Upper lobe of left lung (tissue), 4 donors: ENCODE results near the gene STC2.

Experiments
- CTCF ChIP-seq, 6 experiments: fragments of 450-650 bp in 4 of 6; fragments of 200-600 bp in 2 of 6; sonication (generic) in 2 of 6; IDR thresholded peaks; one replicate each; pipeline ENCODE4 v1.5.1; 2016 to 2019; ENCODE audit warnings: antibody characterized with exemption in 6 of 6
- EP300 ChIP-seq, 4 donors: sonication (generic); formaldehyde crosslinking; IDR thresholded peaks; one replicate each; pipeline ENCODE4 v1.5.1; 2017; ENCODE audit warnings: antibody characterized with exemption in 4 of 4, control low read depth in 2 of 4
- POLR2A ChIP-seq, 4 donors: fragments of 450-650 bp; IDR thresholded peaks; one replicate each; pipeline ENCODE4 v1.5.1; 2016 to 2017; ENCODE audit warnings: antibody characterized with exemption in 4 of 4, mild to moderate bottlenecking in 2 of 4

- TF ChIP-seq CTCF (IDR thresholded peaks at IDR 0.05), result no peak
- TF ChIP-seq POLR2A (IDR thresholded peaks at IDR 0.05), result no peak
- no peak for TF ChIP-seq EP300 (IDR thresholded peaks at IDR 0.05)
These were observed 26.4 kb upstream of the STC2 start for GRCh38 chr5:173354645-173355044.
